ENCODE results near the gene TNFSF12. TPM values are rescaled to one million over a fixed set of nuclear protein-coding genes. Genes with fewer than 3 reads are reported as not detected.
A peak's percentile ranks its signal among the peaks of the same experiment; 100 is the strongest.

The TNFSF12 gene
- polyA plus RNA-seq = 0.39 to 1.5 TPM (median 1.0 TPM) in 3 replicates
- polyA plus RNA-seq (2011; ENCODE audit: low read depth) = 0.86 TPM
- polyA plus RNA-seq (2011; cell fraction: cytosol; rRNA removed) = 0.46 and 1.9 TPM in 2 replicates
- 0.95 and 1.2 TPM in 2 replicates for polyA plus RNA-seq (2011; cell fraction: nucleus; rRNA removed)
- 1.6 TPM in 2 replicates for polyA plus RNA-seq (2012; ENCODE audit: low replicate concordance)
- polyA minus RNA-seq = 1.2 to 2.0 TPM in 2 of 3 replicates, not detected in the other
- polyA minus RNA-seq (2011; cell fraction: cytosol; rRNA and poly(A)+ RNA removed) = not detected
- not detected in 2 replicates for polyA minus RNA-seq (2011; cell fraction: nucleus; rRNA and poly(A)+ RNA removed)

GRCh38 chr17:7548585-7549400 is at the start of gene TNFSF12:
Gene TNFSF12, plus strand, starts transcription at chr17:7549058. Its CDS starts 96 bp downstream, at chr17:7549154.
- DNase-seq (ENCODE audit: low read depth, low spot score) = no peak
- FAIRE-seq = peak; percentile 69
- Histone ChIP-seq H2AFZ (ENCODE audit: control insufficient read depth, low read length) (peak within 1 kb of the TSS; percentile 58), H3K4me2 (ENCODE audit: control insufficient read depth, extremely low read depth, insufficient read depth, low read depth, low read length) (peak within 1 kb of the TSS; percentile 74), H3K79me2 (ENCODE audit: control insufficient read depth, insufficient read depth, low read length) (no peaks in the 10 kb centered on the region), H3K36me3 (ENCODE audit: control insufficient read depth in 2 of 2, extremely low read depth in 1 of 2, insufficient read depth in 2 of 2, low read length in 2 of 2) (no peaks in the 10 kb centered on the region), H3K4me3 (ENCODE audit: control insufficient read depth in 2 of 3, extremely low read depth in 1 of 3, insufficient read depth in 2 of 3, low read depth in 1 of 3, low read length in 3 of 3) (peak within 1 kb of the TSS; percentile 31 to 41 (median 34)), H3K9me1 (ENCODE audit: control insufficient read depth, extremely low read depth, insufficient read depth, low read length) (no peaks in the 10 kb centered on the region), H3K9ac (ENCODE audit: control insufficient read depth, extremely low read depth, insufficient read depth, low read length) (peak within 1 kb of the TSS; percentile 62), H4K20me1 (ENCODE audit: control insufficient read depth, extremely low read depth, insufficient read depth, low read length) (no peaks in the 10 kb centered on the region), H3K9me3 (ENCODE audit: control insufficient read depth, low read depth, low read length) (no peaks in the 10 kb centered on the region), H3K27ac (ENCODE audit: control insufficient read depth, insufficient read depth, low read length) (no peak within 1 kb of the TSS), H3K4me1 (ENCODE audit: control insufficient read depth, extremely low read depth, insufficient read depth, low read length) (peaks cover 8% of the 10 kb centered on the region), H3K27me3 (ENCODE audit: control insufficient read depth, extremely low read depth, insufficient read depth, low read length) (no peaks in the 10 kb centered on the region)
- dilution Hi-C loops (cut with MboI; ENCODE audit: extremely low pct_ligation_motif_present, low sequenced_read_pairs) = no loop called here
- TF ChIP-seq CTCF (optimal IDR thresholded peaks at IDR 0.05 in 1 of 3, IDR thresholded peaks at IDR 0.05 in 1 of 3, conservative IDR thresholded peaks at IDR 0.05 in 1 of 3; ENCODE audit: extremely low read depth in 1 of 3, insufficient read depth in 2 of 3, low read length in 3 of 3) (no peak), EZH2 (IDR thresholded peaks at IDR 0.05; ENCODE audit: low read length) (no peak)

GRCh38 chr17:7499161-7499560 is 49.7 kb upstream of the TNFSF12 start:
- Histone ChIP-seq H3K4me3 (ENCODE audit: control insufficient read depth in 2 of 3, extremely low read depth in 1 of 3, insufficient read depth in 2 of 3, low read depth in 1 of 3, low read length in 3 of 3) (no peak overlapping the region), H3K9me3 (ENCODE audit: control insufficient read depth, low read depth, low read length) (no peaks in the 10 kb centered on the region), H3K27ac (ENCODE audit: control insufficient read depth, insufficient read depth, low read length) (no peak overlapping the region), H3K4me2 (ENCODE audit: control insufficient read depth, extremely low read depth, insufficient read depth, low read depth, low read length) (no peak overlapping the region), H3K9me1 (ENCODE audit: control insufficient read depth, extremely low read depth, insufficient read depth, low read length) (no peaks in the 10 kb centered on the region), H2AFZ (ENCODE audit: control insufficient read depth, low read length) (no peak overlapping the region), H3K9ac (ENCODE audit: control insufficient read depth, extremely low read depth, insufficient read depth, low read length) (no peak overlapping the region), H3K4me1 (ENCODE audit: control insufficient read depth, extremely low read depth, insufficient read depth, low read length) (no peaks in the 10 kb centered on the region), H4K20me1 (ENCODE audit: control insufficient read depth, extremely low read depth, insufficient read depth, low read length) (peaks cover 13% of the 10 kb centered on the region), H3K36me3 (ENCODE audit: control insufficient read depth in 2 of 2, extremely low read depth in 1 of 2, insufficient read depth in 2 of 2, low read length in 2 of 2) (peaks cover 73 to 75% of the 10 kb centered on the region in 2 experiments), H3K79me2 (ENCODE audit: control insufficient read depth, insufficient read depth, low read length) (peaks cover 33% of the 10 kb centered on the region), H3K27me3 (ENCODE audit: control insufficient read depth, extremely low read depth, insufficient read depth, low read length) (no peaks in the 10 kb centered on the region)
- TF ChIP-seq EZH2 (IDR thresholded peaks at IDR 0.05; ENCODE audit: low read length) (no peak), CTCF (optimal IDR thresholded peaks at IDR 0.05 in 1 of 3, IDR thresholded peaks at IDR 0.05 in 1 of 3, conservative IDR thresholded peaks at IDR 0.05 in 1 of 3; ENCODE audit: extremely low read depth in 1 of 3, insufficient read depth in 2 of 3, low read length in 3 of 3) (no peak)
- FAIRE-seq (no peak), DNase-seq (ENCODE audit: low read depth, low spot score) (no peak)
- dilution Hi-C loops (cut with MboI; ENCODE audit: extremely low pct_ligation_motif_present, low sequenced_read_pairs) = no loop called here
